ENCODE measurements around the gene EXOC6. TPM values are rescaled to one million over a fixed set of nuclear protein-coding genes. Genes with fewer than 3 reads are reported as not detected.

The EXOC6 gene
- total RNA-seq, 2 donors from 2014 or later = 12.6 to 15.2 TPM

DNA sequence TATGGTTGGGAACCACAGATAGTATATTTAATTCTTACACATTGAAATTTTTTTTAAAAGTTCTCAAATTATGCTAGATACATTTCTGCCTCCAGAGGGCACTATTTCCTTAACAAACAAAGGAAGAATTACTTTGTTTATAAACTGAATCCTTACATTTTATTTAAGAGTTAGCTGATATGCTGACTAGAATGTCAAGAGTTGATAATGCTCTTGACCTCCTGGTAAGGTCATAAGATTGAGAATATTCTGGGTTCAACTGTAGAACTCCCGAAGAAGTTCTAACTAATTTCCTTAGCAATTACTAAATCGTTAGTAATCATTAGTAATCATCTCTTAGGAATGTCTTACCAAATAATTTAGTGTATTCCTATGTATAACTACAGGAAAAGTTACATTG, 117.0 kb downstream of the EXOC6 start:
- no peaks in the 10 kb centered on the region for H3K4me1 ChIP-seq
- no peak overlapping the region for H3K27ac ChIP-seq
- TF ChIP-seq, protein P1, sequence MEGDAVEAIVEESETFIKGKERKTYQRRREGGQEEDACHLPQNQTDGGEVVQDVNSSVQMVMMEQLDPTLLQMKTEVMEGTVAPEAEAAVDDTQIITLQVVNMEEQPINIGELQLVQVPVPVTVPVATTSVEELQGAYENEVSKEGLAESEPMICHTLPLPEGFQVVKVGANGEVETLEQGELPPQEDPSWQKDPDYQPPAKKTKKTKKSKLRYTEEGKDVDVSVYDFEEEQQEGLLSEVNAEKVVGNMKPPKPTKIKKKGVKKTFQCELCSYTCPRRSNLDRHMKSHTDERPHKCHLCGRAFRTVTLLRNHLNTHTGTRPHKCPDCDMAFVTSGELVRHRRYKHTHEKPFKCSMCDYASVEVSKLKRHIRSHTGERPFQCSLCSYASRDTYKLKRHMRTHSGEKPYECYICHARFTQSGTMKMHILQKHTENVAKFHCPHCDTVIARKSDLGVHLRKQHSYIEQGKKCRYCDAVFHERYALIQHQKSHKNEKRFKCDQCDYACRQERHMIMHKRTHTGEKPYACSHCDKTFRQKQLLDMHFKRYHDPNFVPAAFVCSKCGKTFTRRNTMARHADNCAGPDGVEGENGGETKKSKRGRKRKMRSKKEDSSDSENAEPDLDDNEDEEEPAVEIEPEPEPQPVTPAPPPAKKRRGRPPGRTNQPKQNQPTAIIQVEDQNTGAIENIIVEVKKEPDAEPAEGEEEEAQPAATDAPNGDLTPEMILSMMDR (IDR thresholded peaks at IDR 0.05) = peak; percentile 65
- H3K27me3 ChIP-seq = no peaks in the 10 kb centered on the region
- DNase-seq = no peak
- H3K9me3 ChIP-seq = no peaks in the 10 kb centered on the region
- H3K4me3 ChIP-seq = no peak overlapping the region
- H3K36me3 ChIP-seq = no peaks in the 10 kb centered on the region
- H3K9ac ChIP-seq (ENCODE audit: low read depth in 2 of 2, low read length in 2 of 2) = no peak overlapping the region
- intact Hi-C loops (cut with DNase I) = no loop called here

DNA sequence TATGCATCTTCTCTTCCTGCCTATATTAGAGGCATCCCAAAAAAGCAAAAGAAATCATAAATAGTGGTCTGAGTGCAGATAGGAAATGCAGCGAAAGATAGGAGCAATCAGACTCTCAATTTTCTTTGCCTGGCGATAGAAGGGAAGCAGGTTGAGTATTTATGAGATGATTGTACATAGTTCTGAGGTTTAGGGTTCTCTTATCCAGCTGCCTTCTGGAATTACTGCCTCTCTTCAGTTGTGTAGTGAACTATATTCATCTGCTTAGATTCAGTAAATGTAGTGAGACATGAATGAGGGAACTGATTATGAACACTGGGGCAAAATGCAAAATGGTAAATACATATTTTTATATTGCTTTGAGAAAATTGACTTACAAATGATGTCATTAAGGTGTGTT, 119.3 kb downstream of the EXOC6 start:
- intact Hi-C loops (cut with DNase I) = no loop called here
- H3K9ac ChIP-seq (ENCODE audit: low read depth in 2 of 2, low read length in 2 of 2) = no peak overlapping the region

DNA sequence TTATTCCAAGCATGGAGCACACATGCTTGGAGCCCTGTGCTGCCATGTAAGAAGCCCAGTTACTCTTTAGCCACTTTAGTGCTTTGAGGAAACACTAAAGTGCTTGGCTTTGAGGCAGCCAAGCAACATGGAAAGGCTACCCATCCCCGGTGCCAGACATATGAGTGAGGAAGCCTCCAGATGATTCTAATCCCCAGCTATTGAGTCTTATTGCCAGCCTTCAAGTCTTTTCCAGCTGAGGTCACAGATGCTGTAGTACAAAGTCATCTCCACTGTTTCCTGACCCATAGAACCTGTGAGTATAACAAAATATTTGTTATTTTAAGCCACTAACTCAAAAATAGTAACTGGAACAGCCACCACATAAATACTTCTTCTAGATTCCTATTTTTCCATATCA, 120.8 kb downstream of the EXOC6 start:
- Histone ChIP-seq H3K4me3 (no peak overlapping the region), H3K27ac (no peak overlapping the region), H3K4me1 (no peaks in the 10 kb centered on the region), H3K9me3 (no peaks in the 10 kb centered on the region), H3K36me3 (no peaks in the 10 kb centered on the region), H3K27me3 (no peaks in the 10 kb centered on the region), H3K9ac (ENCODE audit: low read depth in 2 of 2, low read length in 2 of 2) (no peak overlapping the region)
- TF ChIP-seq, protein P1 (IDR thresholded peaks at IDR 0.05) = no peak
- intact Hi-C loops (cut with DNase I) = no loop called here
- no peak for DNase-seq

More for the DNA sequence above, 119.3 kb downstream of the EXOC6 start:
- H3K4me3 ChIP-seq = no peak overlapping the region
- H3K4me1 ChIP-seq = no peaks in the 10 kb centered on the region
- H3K27ac ChIP-seq = no peak overlapping the region
- TF ChIP-seq, protein P1 (IDR thresholded peaks at IDR 0.05) = no peak
- DNase-seq = no peak
- no peaks in the 10 kb centered on the region for H3K9me3 ChIP-seq
- H3K36me3 ChIP-seq = no peaks in the 10 kb centered on the region
- no peaks in the 10 kb centered on the region for H3K27me3 ChIP-seq

DNA sequence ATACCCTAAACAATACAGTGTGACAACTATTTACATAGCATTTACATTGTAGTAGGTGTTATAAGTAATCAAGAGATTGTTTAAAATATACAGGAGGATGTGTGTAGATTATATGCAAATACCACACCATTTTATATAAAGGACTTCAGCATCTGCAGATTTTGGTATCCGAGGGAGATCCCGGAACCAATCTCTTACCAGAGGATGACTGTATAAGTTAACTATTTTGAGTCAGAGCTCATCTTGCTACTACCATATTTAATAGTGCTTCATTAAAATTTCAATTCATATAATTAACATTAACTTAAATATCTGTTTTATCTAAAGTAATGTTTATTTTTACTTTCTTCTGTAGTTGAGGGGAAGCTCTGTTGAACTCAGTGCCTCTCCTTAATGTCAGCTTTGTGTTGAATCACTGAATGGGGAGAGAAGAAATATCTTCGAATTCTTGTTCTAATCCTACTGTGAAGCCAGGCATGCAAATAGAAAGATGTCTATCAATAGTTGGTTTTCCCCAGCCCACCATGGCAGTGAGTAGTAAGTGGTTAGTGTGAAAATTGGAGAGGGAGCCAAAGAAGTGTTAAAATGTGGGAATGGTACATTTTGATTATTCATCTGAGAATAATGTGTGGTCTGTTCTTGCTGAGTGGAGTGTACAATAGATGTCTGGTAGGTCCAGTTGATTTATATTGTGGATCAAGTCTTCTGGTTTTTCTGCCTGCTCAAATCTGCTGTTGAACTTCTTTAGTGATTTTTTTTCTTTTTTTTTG, 122.2 kb downstream of the EXOC6 start:
- intact Hi-C loops (cut with DNase I) = no loop called here
- no peak overlapping the region for H3K27ac ChIP-seq
- H3K9me3 ChIP-seq = no peaks in the 10 kb centered on the region
- no peaks in the 10 kb centered on the region for H3K27me3 ChIP-seq
- H3K4me1 ChIP-seq = no peaks in the 10 kb centered on the region
- DNase-seq = no peak
- TF ChIP-seq, protein P1 (IDR thresholded peaks at IDR 0.05) = no peak
- H3K36me3 ChIP-seq = no peaks in the 10 kb centered on the region
- no peak overlapping the region for H3K4me3 ChIP-seq
- no peak overlapping the region for H3K9ac ChIP-seq (ENCODE audit: low read depth in 2 of 2, low read length in 2 of 2)

DNA sequence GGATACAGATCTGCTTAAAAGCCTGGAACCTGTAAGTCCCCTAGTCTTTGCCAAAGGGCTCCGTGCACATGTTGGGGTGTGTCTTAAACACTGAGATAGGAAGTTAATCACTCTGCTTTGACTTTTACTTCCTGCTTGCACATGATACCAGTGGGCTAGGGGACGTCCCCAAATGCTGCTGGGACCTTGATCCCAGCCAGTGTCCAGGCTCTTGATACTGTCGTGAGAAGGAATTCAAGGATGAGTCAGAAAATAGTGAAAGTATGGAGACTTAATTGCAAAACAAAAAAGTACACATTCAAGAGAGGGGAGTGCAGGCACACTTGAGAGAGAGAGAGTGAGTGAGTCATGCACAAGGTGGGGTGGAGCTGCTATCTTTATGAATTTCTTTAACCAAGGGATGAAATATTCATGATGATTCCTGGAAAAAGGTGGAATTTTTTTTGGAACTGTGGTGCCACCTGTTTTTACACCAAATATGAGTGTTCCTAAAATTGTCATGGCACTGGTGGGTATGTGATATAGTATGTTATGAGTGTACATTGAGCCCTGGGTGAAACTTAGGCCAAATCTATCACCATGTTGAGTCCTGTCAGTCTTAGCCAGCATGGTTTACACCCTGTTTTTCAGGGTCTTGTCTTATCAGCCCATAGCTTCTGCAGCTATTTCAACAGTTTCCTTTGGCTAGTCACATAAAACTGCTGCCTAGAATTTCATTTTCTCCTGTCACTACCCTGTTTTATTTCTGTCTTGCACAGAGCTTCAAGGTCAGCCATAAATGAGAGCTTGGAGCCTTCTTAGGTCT, 123.9 kb downstream of the EXOC6 start:
- Histone ChIP-seq H3K27ac (no peak overlapping the region), H3K4me1 (no peaks in the 10 kb centered on the region), H3K27me3 (no peaks in the 10 kb centered on the region), H3K9ac (ENCODE audit: low read depth in 2 of 2, low read length in 2 of 2) (no peak overlapping the region), H3K36me3 (no peaks in the 10 kb centered on the region), H3K4me3 (no peak overlapping the region), H3K9me3 (no peaks in the 10 kb centered on the region)
- peak; percentile 27 for DNase-seq
- intact Hi-C loops (cut with DNase I) = no loop called here
- TF ChIP-seq, protein P1 (IDR thresholded peaks at IDR 0.05) = no peak

Data from colonic mucosa (tissue), 4 donors.